Ishikawa (cell line): ENCODE results near the gene AP1B1.

Experiments
- CEBPB ChIP-seq: IDR thresholded peaks from 2 replicates; pipeline ENCODE4 v1.6.1; 2012
- CREB1 ChIP-seq: IDR thresholded peaks from 2 replicates; pipeline ENCODE4 v1.6.1; 2012; ENCODE audit warnings: low read depth
- EGR1 ChIP-seq: IDR thresholded peaks from 2 replicates; pipeline ENCODE4 v1.6.1; 2012
- EP300 ChIP-seq: IDR thresholded peaks from 2 replicates; pipeline ENCODE4 v1.6.1; 2012; ENCODE audit warnings: borderline replicate concordance
- FOXM1 ChIP-seq: IDR thresholded peaks from 2 replicates; pipeline ENCODE4 v1.6.1; 2012; ENCODE audit warnings: low read depth, borderline replicate concordance
- NFIC ChIP-seq: IDR thresholded peaks from 2 replicates; pipeline ENCODE4 v1.6.1; 2012
- RAD21 ChIP-seq: IDR thresholded peaks from 2 replicates; pipeline ENCODE4 v1.6.1; 2012; ENCODE audit warnings: low read depth
- TAF1 ChIP-seq: IDR thresholded peaks from 2 replicates; pipeline ENCODE4 v1.6.1; 2012; ENCODE audit warnings: low read depth, mild to moderate bottlenecking
- TCF12 ChIP-seq: IDR thresholded peaks from 2 replicates; pipeline ENCODE4 v1.6.1; 2012; ENCODE audit warnings: low read depth
- TEAD4 ChIP-seq: IDR thresholded peaks from 2 replicates; pipeline ENCODE4 v1.6.1; 2012
- YY1 ChIP-seq: IDR thresholded peaks from 2 replicates; pipeline ENCODE4 v1.6.1; 2012; ENCODE audit warnings: low read depth
- ZBTB7A ChIP-seq: IDR thresholded peaks from 2 replicates; pipeline ENCODE4 v1.6.1; 2012; ENCODE audit warnings: low read depth
- TF ChIP-seq, protein P1 (sequence below): IDR thresholded peaks from 2 replicates; pipeline ENCODE4 v1.6.1; 2012; ENCODE audit warnings: low read depth, mild to moderate bottlenecking
- TF ChIP-seq, protein P2 (sequence below): IDR thresholded peaks from 2 replicates; pipeline ENCODE4 v1.6.1; 2012
- TF ChIP-seq, protein P3 (sequence below): IDR thresholded peaks from 2 replicates; pipeline ENCODE4 v1.6.1; 2012

The AP1B1 gene

DNA sequence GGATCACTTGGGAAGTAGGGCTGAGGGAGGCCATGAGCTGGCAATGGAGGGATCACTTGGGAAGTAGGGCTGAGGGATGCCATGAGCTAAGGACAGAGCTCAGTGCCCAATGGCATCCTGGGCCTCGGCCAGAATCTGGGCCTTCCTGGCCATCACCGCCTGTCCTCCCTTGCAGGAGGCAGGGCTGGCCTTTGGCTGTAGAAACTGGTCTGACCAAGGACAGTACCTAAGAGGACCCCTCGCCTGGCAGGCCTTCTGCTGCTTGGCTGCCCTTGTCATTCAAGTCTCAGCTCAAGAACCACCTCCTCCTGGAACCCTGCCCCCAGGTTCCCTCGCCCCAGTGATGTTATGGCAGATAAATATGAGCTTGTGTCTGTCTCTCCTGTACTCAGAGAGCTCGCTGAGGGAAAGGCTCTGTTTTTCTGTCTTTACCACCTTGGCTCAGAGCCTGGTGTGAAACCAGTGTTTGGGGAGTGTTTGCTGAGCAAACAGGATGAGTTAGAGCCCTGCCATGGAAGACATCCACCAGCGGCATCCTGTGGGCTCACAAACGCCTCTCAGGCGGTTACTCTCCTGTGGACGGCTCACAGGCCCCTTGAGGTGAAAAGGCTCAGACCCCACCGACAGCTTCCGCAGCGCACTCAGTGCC, 53.5 kb downstream of the AP1B1 start:
- no peak for TF ChIP-seq TAF1
- no peak for TF ChIP-seq ZBTB7A
- TF ChIP-seq EGR1, result no peak

DNA sequence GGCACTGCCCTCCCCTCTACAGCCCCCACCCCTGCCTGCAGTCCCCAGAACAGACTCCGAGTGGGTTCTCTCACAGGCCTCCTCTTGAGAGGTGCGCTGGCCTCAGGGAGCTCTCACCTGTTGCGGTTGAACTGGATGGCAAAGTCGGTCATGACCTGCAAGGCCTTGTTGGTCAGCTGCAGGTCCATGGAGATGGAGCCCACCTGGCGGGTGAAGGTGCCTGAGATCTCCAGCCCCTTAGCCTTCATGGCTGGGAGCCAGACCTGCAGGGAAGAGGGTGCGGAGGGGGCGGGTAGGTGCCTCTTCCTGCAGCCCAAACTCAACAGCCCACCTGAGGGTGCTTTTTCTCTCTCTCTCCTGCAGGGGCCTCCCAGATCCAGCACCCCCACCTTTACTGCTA, 54.2 kb downstream of the AP1B1 start:
- no peak for TF ChIP-seq CEBPB
- no peak for TF ChIP-seq EP300
- TF ChIP-seq TAF1, result no peak
- TF ChIP-seq, protein P1, sequence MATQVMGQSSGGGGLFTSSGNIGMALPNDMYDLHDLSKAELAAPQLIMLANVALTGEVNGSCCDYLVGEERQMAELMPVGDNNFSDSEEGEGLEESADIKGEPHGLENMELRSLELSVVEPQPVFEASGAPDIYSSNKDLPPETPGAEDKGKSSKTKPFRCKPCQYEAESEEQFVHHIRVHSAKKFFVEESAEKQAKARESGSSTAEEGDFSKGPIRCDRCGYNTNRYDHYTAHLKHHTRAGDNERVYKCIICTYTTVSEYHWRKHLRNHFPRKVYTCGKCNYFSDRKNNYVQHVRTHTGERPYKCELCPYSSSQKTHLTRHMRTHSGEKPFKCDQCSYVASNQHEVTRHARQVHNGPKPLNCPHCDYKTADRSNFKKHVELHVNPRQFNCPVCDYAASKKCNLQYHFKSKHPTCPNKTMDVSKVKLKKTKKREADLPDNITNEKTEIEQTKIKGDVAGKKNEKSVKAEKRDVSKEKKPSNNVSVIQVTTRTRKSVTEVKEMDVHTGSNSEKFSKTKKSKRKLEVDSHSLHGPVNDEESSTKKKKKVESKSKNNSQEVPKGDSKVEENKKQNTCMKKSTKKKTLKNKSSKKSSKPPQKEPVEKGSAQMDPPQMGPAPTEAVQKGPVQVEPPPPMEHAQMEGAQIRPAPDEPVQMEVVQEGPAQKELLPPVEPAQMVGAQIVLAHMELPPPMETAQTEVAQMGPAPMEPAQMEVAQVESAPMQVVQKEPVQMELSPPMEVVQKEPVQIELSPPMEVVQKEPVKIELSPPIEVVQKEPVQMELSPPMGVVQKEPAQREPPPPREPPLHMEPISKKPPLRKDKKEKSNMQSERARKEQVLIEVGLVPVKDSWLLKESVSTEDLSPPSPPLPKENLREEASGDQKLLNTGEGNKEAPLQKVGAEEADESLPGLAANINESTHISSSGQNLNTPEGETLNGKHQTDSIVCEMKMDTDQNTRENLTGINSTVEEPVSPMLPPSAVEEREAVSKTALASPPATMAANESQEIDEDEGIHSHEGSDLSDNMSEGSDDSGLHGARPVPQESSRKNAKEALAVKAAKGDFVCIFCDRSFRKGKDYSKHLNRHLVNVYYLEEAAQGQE, result no peak

DNA sequence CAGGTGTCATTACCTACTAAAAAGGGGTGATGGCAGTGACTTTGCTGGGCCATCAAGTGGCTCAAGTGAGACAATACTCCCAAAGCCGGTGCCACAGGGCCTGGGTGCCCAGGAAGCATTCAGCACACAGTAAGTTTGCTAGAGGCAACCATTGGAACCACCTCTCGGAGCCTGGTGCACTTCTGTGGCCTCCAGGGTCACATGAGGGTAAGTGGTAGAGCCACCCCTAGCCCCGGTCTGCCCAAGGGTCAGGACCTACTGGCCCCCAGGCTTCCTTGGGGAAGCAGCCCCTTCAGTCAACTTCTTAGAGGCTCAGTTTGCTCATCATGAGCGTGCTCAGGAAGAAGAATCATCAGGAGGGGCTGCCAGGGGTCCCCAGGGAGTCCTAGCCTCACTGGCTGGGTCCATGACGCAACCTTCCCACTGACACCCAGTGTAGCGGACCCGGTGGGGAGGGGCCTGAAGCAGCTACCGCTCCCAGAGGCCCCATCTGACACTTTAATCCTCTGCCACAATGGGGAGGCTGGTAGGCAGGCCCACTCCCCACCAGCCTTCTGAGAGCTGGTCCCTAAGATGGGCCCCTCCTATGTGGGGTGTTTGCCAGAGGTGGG, 55.4 kb downstream of the AP1B1 start:
- TF ChIP-seq ZBTB7A, result no peak
- TF ChIP-seq EP300, result no peak
- TF ChIP-seq, protein P2, sequence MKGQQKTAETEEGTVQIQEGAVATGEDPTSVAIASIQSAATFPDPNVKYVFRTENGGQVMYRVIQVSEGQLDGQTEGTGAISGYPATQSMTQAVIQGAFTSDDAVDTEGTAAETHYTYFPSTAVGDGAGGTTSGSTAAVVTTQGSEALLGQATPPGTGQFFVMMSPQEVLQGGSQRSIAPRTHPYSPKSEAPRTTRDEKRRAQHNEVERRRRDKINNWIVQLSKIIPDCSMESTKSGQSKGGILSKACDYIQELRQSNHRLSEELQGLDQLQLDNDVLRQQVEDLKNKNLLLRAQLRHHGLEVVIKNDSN, result no peak
- no peak for TF ChIP-seq TCF12
- TF ChIP-seq, protein P1, result no peak
- TF ChIP-seq TEAD4, result no peak
- no peak for TF ChIP-seq CREB1
- TF ChIP-seq NFIC, result no peak
- TF ChIP-seq RAD21, result no peak
- no peak for TF ChIP-seq FOXM1
- no peak for TF ChIP-seq TAF1
- no peak for TF ChIP-seq EGR1
- no peak for TF ChIP-seq CEBPB
- TF ChIP-seq YY1, result no peak
- TF ChIP-seq, protein P3, sequence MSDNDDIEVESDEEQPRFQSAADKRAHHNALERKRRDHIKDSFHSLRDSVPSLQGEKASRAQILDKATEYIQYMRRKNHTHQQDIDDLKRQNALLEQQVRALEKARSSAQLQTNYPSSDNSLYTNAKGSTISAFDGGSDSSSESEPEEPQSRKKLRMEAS, result no peak

DNA sequence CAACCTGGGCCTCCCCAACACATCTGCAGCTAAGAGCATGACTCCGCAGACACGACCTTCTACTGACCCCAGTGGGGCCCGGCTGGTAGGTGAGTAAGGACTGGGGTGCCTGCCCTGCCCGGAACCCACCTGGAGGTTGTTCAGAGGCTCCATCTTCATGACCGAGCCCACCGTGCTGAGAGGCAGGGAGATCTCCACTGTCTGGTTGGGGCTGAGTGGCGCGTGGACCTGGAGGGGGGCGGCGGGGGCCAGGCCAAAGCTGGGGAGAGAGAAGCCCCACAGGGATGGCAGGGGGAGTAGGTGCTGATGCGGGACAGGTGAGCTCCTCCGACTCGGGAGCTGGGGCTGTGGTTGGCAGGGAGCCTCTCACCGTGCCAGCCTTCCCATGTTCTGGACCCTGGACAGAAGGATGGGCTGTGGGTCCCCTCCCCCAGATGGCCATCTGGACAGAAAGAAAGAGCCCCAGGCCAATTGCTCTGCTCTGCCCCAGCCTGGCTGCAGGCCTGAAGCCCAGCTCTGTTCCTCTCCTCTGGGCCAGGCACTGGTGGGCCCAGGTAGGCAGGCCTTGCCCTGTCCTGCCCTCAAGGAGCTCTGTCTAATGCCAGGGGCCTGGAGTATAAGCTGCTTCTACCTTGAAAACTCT, 56.6 kb downstream of the AP1B1 start:
- TF ChIP-seq, protein P3, result no peak
- TF ChIP-seq, protein P1, result no peak
- TF ChIP-seq TAF1, result no peak
- TF ChIP-seq, protein P2, result no peak
- TF ChIP-seq EP300, result no peak
- no peak for TF ChIP-seq ZBTB7A
- TF ChIP-seq EGR1, result no peak
- no peak for TF ChIP-seq RAD21
- TF ChIP-seq YY1, result no peak
- TF ChIP-seq CREB1, result no peak
- no peak for TF ChIP-seq TEAD4
- TF ChIP-seq TCF12, result no peak
- TF ChIP-seq CEBPB, result no peak
- TF ChIP-seq FOXM1, result no peak
- no peak for TF ChIP-seq NFIC
